Measurements from ENCODE around the gene CCT4. TPM values are rescaled to one million over a fixed set of nuclear protein-coding genes. Genes with fewer than 3 reads are reported as not detected.

Gene CCT4
- total RNA-seq, 2 donors from 2014 or later = 96.8 to 110 TPM

GRCh38 chr2:61833971-61834370 lies 54.5 kb downstream of the CCT4 start:
- intact Hi-C loops (cut with DNase I) = no loop called here
- no peak for ATAC-seq
- no peak for DNase-seq

GRCh38 chr2:61832183-61832841 lies 56.1 kb downstream of the CCT4 start:
- DNase-seq (no peak), ATAC-seq (no peak)
- intact Hi-C loops (cut with DNase I) = no loop called here

GRCh38 chr2:61822255-61822654 lies 66.2 kb downstream of the CCT4 start:
- DNase-seq (no peak), ATAC-seq (no peak)
- intact Hi-C loops (cut with DNase I) = no loop called here

Other genes starting within 250 kb of the CCT4 start
- 1 to 10 TPM in 1 of 2 donors, under 1 TPM in 1; 0.74 to 1.5 TPM for gene FAM161A, start 34.6 kb downstream of the CCT4 start, total RNA-seq
- gene COMMD1, start 17.0 kb upstream of the CCT4 start, total RNA-seq = 10 to 100 TPM; 48.6 to 51.8 TPM

Measured in left cardiac atrium (tissue), 4 donors.